ENCODE results near the gene CPLANE2. TPM values are rescaled to one million over a fixed set of nuclear protein-coding genes. Genes with fewer than 3 reads are reported as not detected.
"Not testable (repeated sequence)": the region's sequence is repeated elsewhere in the genome, so short reads cannot be mapped to it uniquely, and the experiment has no call there.

Gene CPLANE2
- total RNA-seq, 1 experiment from 2014 or later = 4.2 TPM

- no peaks in the 10 kb centered on the region for H3K9me3 Mint-ChIP-seq (ENCODE audit: low read depth, unreplicated experiment)
- H3K4me1 Mint-ChIP-seq (ENCODE audit: low read depth, unreplicated experiment) = no peaks in the 10 kb centered on the region
- no peak for DNase-seq
- CTCF ChIA-PET = interaction anchor here (0.6 kb wide), 1 partner anchor 192 kb away, joined by 3 read pairs; no protein-coding TSS in a partner anchor
- no peak overlapping the region for H3K27ac Mint-ChIP-seq (ENCODE audit: unreplicated experiment)
- no peaks in the 10 kb centered on the region for H3K27me3 Mint-ChIP-seq (ENCODE audit: unreplicated experiment)
- TF ChIP-seq, protein P1, sequence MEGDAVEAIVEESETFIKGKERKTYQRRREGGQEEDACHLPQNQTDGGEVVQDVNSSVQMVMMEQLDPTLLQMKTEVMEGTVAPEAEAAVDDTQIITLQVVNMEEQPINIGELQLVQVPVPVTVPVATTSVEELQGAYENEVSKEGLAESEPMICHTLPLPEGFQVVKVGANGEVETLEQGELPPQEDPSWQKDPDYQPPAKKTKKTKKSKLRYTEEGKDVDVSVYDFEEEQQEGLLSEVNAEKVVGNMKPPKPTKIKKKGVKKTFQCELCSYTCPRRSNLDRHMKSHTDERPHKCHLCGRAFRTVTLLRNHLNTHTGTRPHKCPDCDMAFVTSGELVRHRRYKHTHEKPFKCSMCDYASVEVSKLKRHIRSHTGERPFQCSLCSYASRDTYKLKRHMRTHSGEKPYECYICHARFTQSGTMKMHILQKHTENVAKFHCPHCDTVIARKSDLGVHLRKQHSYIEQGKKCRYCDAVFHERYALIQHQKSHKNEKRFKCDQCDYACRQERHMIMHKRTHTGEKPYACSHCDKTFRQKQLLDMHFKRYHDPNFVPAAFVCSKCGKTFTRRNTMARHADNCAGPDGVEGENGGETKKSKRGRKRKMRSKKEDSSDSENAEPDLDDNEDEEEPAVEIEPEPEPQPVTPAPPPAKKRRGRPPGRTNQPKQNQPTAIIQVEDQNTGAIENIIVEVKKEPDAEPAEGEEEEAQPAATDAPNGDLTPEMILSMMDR (IDR thresholded peaks at IDR 0.05; ENCODE audit: unreplicated experiment) = no peak
- H3K4me3 Mint-ChIP-seq (ENCODE audit: low read depth, unreplicated experiment) = no peak overlapping the region
- no TSS peak for BruUV-seq (replicated peaks)
- intact Hi-C loops (cut with micrococcal nuclease; ENCODE audit: unreplicated experiment) = no loop called here
- peaks cover 8% of the 10 kb centered on the region for H3K36me3 Mint-ChIP-seq (ENCODE audit: insufficient read depth, unreplicated experiment)
Measured at GRCh38 chr1:16199700-16200099, 37.3 kb downstream of the CPLANE2 start.

DNA sequence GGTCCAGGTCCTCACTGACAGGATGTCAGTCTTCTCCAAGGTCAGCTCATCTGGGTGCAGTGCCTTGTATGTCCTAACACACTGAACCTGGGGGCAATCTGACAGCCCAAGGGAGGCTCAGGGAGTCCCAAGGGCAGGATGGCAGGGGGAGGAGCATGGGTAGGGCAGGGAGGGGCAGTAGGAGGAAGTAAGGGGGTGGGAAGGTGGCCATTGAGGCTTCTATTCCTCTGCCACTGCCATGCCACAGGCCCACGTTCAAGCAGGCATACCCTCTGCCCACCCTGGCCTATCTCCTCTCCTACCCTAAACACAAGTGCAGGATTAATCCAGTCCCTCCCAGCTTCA, 37.9 kb downstream of the CPLANE2 start:
- H3K36me3 Mint-ChIP-seq (ENCODE audit: insufficient read depth, unreplicated experiment) = peaks cover 5% of the 10 kb centered on the region
- H3K27me3 Mint-ChIP-seq (ENCODE audit: unreplicated experiment) = no peaks in the 10 kb centered on the region
- no peaks in the 10 kb centered on the region for H3K9me3 Mint-ChIP-seq (ENCODE audit: low read depth, unreplicated experiment)
- H3K27ac Mint-ChIP-seq (ENCODE audit: unreplicated experiment) = peak overlapping the region; percentile 54
- BruUV-seq (replicated peaks) = no TSS peak
- TF ChIP-seq, protein P1 (IDR thresholded peaks at IDR 0.05; ENCODE audit: unreplicated experiment) = no peak
- CTCF ChIA-PET = no interaction called here
- intact Hi-C loops (cut with micrococcal nuclease; ENCODE audit: unreplicated experiment) = no loop called here
- no peaks in the 10 kb centered on the region for H3K4me1 Mint-ChIP-seq (ENCODE audit: low read depth, unreplicated experiment)
- no peak for DNase-seq
- H3K4me3 Mint-ChIP-seq (ENCODE audit: low read depth, unreplicated experiment) = no peak overlapping the region

DNA sequence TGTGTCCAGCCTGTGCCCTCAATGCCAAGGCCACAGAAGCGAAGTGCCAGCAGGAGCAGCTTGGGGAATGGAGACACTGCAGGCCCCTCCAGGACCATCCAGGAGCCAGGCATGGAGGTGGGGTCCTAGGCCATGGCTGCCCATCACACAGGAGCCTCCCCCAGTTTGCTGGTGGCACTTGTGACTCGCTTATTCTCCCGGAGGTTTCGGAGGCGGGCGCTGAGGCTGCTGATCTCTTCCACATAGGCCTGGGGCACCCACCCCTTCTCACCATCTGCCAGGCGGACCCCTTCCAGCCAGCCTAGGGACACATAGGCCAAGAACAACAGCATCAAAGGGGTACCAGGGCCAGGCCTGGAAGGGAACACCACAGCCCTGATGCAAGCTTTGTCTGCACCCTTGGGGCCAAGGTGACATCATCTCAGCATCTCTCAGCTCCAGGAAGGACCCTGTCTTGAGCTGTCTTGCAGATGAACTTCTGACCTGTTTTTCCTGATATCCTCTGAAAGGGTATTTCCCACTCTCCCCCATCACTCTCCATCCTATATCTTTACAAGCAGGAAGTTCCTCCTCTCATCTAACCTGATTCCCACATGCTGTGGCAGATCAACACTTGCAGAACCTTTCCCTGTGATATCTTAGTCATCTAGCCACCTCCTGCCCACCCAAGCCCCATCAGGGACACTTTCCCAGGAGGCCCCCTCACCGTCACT, 38.4 kb downstream of the CPLANE2 start:
- Mint-ChIP-seq H3K36me3 (ENCODE audit: insufficient read depth, unreplicated experiment) (peaks cover 4% of the 10 kb centered on the region), H3K27me3 (ENCODE audit: unreplicated experiment) (no peaks in the 10 kb centered on the region), H3K4me3 (ENCODE audit: low read depth, unreplicated experiment) (no peak overlapping the region), H3K4me1 (ENCODE audit: low read depth, unreplicated experiment) (no peaks in the 10 kb centered on the region), H3K27ac (ENCODE audit: unreplicated experiment) (peak overlapping the region; percentile 54), H3K9me3 (ENCODE audit: low read depth, unreplicated experiment) (no peaks in the 10 kb centered on the region)
- BruUV-seq (replicated peaks) = no TSS peak
- TF ChIP-seq, protein P1 (IDR thresholded peaks at IDR 0.05; ENCODE audit: unreplicated experiment) = no peak
- CTCF ChIA-PET = no interaction called here
- intact Hi-C loops (cut with micrococcal nuclease; ENCODE audit: unreplicated experiment) = no loop called here
- DNase-seq = no peak

DNA sequence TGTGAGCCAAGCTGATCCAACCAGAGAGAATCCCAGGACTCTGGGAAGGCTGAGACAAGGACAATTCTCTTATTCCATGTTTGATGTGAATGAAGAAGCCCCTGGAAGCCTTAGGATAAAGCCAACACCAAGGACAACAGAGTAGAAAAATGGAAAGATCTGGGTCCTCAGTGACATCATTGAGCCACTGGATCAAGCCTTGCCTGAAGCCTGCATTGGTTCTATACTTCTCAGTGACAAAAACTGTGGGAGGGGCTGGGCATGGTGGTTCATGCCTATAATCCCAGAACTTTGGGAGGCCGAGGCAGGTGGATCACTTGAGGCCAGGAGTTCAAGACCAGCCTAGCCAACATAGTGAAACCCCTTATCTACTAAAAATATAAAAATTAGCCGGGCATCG, 40.1 kb downstream of the CPLANE2 start:
- H3K9me3 Mint-ChIP-seq (ENCODE audit: low read depth, unreplicated experiment) = no peaks in the 10 kb centered on the region
- BruUV-seq (replicated peaks) = no TSS peak

DNA sequence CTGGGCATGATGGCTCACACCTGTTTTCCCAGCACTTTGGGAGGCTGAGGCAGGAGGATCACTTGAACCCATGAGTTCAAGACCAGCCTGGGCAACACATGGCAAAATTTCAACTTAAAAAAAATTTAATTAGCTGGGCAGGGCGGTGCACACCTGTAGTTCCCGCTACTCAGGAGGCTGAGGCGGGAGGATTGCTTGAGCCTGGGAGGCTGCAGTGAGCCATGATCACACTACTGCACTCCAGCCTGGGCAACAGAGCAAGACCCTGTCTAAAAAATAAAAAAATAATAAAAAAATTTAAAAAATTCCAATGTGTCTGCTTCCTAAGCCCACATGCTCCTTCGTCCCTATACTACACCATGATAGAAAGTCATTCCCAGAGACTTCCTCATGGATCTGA, 40.8 kb downstream of the CPLANE2 start:
- H3K36me3 Mint-ChIP-seq (ENCODE audit: insufficient read depth, unreplicated experiment); CTCF ChIA-PET; H3K27me3 Mint-ChIP-seq (ENCODE audit: unreplicated experiment); intact Hi-C loops (cut with micrococcal nuclease; ENCODE audit: unreplicated experiment); DNase-seq; BruUV-seq (replicated peaks); H3K4me3 Mint-ChIP-seq (ENCODE audit: low read depth, unreplicated experiment); H3K27ac Mint-ChIP-seq (ENCODE audit: unreplicated experiment); H3K4me1 Mint-ChIP-seq (ENCODE audit: low read depth, unreplicated experiment); H3K9me3 Mint-ChIP-seq (ENCODE audit: low read depth, unreplicated experiment): not testable (repeated sequence)

More for the DNA sequence above, 40.1 kb downstream of the CPLANE2 start:
- CTCF ChIA-PET = no interaction called here
- Mint-ChIP-seq H3K27ac (ENCODE audit: unreplicated experiment) (no peak overlapping the region), H3K4me1 (ENCODE audit: low read depth, unreplicated experiment) (no peaks in the 10 kb centered on the region), H3K36me3 (ENCODE audit: insufficient read depth, unreplicated experiment) (no peaks in the 10 kb centered on the region), H3K27me3 (ENCODE audit: unreplicated experiment) (no peaks in the 10 kb centered on the region), H3K4me3 (ENCODE audit: low read depth, unreplicated experiment) (no peak overlapping the region)
- TF ChIP-seq, protein P1 (IDR thresholded peaks at IDR 0.05; ENCODE audit: unreplicated experiment) = no peak
- intact Hi-C loops (cut with micrococcal nuclease; ENCODE audit: unreplicated experiment) = no loop called here
- no peak for DNase-seq

Measured in Calu3 (cell line).